SKM-1 (cell line): Measurements from ENCODE around the gene TEX261.

Source experiments
- DNase-seq: peaks from one replicate; lab custom pipeline; 2025; ENCODE audit not compliant: unreplicated experiment; lab: John Stamatoyannopoulos, UW

TEX261 gene

DNA sequence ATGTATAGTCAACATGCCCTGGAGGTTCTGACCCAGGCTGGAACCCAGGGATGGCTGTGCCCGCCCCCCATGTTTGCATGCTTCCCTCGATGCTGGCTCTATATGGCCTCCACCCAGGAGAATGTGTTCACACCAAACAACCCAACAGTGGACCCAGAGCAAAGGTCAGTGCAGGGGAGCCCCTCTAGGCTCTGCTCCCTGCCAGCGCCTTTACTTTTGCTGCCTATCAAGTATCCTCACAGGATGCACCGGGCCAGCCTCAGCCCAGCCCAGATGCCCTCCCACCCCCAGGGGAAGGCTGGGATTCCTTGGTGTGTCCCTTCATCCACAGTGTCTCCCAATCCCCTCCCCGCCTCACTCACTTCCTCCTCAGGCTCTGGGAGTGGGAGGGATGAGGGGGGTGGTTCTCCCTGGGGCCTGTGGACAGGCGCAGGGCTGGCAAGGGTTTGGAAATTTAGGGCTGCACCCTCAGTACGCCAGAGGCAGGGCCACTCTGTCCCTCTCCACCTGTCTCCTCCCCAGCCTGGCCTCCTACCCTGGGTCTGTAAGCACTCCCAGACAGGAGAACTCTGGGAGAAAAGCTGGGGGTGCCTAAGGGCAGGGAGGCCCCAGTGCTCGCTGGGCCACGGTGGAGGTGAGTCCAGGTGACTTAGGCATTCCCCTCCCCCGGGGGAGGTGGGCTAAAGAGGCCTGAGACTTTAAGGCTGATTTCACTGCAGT lies 56.6 kb downstream of the TEX261 start:
- DNase-seq, result no peak

DNA sequence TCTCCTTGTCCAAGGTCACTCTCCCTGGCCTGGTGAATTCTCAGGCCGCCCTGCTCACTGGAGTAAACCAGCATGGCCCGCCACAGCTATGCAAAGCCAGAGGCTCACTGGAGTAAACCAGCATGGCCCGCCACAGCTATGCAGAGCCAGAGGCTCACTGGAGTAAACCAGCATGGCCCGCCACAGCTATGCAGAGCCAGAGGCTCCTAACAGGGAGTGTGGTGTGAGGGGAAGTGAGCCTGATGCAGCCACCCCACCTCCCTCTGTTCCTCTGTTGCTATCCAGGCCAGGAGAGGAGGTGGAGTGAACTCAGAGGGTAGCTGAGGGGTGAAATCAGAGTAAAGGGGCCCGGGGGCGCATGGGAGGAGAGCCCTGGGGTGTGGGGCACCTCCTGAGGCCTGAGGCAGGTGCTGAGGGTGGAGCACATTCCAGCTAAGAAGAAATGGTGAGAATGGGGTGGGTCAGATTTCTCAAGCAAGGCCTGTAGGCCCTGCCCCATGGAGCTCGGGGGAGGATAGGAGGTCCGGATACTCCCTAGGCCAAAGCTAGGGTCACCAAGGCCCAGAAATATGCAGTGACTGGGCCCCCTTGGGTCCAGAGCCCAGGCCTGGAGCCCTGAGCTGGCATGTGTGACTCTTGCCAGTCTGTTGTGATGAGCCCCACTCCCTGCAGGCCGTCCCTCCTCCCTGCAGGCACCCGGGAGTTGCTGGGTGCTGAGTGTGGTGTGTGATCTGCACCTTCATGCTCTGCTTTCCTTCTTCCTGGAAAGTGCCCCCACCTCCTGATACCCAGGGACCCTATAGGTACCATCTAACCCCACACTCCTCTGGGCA lies 57.5 kb downstream of the TEX261 start:
- no peak for DNase-seq

DNA sequence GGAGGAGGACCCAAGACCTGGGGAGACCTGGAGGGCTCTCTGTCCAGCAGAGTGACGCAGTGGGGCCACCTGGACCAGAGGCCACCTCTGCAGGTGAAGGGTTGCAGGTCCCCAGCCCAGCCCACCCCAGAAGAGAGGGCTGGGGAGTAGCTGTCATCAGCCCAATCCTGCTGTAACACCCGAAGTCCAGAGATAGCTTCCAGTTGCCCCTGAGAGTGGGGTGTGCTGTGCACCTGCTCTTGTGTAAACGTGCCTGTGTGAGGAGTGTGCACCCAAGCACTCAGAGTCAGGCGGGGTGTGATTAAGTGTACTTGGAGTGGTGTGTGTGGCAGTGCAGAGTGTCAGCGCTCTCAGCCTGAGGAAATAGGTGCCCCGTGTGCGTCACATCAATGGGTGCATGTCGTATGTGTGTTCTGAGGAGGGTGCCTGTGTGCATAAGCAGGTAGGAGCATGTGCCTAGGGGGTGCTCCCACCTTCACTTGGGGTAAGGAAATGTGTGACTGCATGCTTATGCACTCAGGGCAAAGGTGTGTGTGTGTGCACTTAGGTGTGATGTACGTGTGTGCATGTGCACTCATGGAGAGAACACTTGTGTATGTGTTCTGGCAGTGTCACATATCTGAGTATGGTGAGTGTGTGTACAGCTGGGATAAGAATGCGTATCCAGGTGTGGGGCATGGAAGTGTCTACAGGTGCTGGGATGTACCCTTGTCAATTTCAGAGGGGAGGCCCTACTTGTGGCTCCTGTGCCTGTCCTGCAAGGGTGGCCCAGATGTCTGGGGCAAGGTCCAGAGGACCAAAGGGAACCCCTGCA lies 58.3 kb downstream of the TEX261 start:
- no peak for DNase-seq
